ENCODE results near the gene BAHCC1. TPM values are rescaled to one million over a fixed set of nuclear protein-coding genes. Genes with fewer than 3 reads are reported as not detected.

BAHCC1 gene
- total RNA-seq, 1 donor from 2014 or later = 8.0 TPM

DNA sequence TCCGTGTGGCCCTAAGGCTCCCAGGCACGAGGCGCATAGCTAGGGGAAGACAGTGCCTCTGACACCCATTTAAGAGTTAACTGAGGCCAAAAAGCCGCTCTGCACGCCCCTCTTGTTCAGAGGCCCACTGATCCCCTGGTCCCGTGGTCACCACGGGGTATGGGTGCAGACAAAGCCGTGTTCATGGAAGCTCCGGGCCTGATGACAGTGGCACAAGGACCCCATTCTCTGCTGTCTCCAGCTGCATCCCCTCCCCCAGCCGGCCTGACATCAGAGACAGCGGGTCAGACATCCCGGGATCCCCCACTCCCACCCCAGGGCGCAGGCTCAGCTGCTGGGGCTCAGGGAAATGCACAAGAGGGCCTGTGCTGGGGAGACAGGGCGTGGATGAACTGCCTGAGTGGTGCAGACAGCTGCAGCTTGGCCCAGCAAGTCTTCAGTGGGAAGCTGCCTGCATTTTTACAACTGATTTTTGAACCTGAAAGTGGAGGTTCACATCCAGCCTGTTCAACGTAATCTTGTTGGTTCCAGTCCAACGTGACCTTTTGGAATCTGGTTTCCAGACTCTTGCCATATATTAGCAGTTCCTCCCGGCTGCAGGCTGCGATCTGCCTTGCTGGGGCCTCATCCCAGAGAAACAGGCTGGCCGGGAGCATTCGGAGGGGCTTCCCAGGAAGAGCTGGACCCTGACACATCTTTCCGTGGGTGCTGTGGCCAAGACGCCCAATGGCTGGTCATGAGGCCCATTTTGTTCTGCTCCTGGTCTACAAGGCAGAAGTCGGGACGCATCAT lies 9.7 kb upstream of the BAHCC1 start:
- DNase-seq (ENCODE audit: low spot score) (peak; percentile 67), ATAC-seq (peak; percentile 45)

DNA sequence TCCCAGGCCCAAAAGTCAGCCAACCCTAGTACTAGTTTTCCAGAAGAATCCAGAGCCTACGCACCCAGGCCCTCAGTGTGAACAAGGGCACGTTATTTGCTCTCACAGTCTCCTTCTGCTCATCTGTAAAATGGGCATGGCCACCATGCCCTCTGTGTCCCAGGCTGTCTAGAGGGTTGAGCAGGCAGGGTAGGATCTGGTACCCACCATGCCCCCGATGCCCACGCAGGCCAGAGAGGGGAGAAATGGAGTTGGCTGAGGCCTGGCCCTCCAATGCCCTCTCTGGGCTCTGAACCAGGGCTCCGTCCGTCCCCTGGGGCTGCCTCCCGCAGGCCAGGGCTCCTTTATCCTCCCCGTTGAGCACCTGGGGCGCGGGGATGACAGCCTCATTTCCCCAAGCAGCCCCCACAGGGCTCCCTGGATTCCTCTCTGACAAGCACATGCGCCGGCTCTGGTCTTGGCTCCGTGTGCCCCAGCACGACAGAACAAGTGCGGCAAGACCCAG lies 9.1 kb upstream of the BAHCC1 start:
- DNase-seq (ENCODE audit: low spot score) = no peak
- ATAC-seq = no peak

DNA sequence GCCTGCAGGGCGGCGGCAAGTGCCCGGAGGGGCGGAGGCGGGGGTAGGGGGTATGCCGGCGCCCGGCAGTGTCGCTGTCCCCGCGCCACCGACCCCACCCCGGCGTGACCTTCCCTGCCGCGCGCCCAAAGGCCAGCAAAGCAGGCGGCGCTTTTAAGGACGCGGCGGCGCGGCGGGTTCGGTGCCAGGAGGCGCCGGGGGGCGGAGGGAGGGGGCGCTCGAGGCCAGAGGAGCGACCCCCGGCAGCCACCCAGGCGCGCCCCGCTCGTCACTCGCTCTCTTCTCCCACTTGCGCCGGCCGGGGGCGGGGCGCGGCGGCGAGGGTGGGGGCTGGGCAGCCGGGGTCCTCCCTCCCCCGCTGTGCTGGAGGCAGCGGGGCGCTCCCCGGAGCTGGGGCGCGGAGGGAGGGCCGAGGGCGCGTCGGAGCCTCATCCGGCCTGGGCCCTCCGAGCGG lies 8.6 kb upstream of the BAHCC1 start:
- ATAC-seq = peak; percentile 62
- peak; percentile 70 for DNase-seq (ENCODE audit: low spot score)

DNA sequence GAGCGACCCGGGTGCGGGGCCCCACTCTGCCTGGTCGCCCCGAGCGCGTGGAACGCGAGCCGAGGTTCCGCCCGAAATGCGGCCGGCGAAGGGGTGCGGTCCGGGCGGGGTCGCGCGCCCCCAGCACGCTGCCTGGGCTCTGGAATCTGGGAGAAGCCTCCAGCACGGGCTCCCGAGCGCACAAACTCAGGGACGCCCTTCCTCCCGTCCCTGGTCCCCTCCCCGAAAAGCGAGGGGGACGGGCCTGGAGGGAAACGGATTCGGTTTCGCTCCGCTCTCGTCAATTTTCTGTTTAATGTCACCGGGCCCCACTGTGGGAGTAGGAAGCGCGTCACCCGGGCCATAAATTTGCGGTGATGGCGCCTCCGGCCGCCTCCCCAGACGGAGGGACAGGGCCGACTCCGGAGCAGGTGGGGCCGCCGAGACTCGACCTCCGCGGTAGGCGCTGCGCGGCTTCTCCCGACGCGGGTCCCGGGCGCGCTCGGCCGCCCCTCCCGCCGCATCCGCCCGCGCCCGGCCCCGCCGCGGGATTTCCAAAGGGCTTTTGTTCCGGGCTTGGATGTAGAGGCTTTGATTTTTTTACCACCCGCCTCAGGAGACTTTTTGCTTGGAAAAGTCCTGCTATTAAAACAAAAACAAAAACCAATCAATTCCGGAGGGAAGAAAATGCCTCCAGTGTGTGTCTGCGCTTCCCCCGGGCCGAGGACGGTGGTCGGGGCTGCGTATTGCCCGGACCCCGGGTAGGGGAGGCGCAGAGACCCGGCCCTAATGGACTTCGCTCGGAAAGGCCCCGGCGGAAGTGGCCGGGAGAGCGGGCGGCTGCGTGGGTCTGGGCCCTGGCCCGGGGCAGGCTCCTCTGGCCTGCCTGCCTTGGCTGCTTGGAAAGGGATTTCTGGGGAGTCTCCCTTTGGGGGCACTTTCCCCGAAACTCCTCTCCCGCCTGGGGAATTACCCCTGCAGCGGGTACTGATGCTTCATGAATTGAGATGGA lies 7.9 kb upstream of the BAHCC1 start:
- ATAC-seq (peak; percentile 42), DNase-seq (ENCODE audit: low spot score) (peak; percentile 64)

DNA sequence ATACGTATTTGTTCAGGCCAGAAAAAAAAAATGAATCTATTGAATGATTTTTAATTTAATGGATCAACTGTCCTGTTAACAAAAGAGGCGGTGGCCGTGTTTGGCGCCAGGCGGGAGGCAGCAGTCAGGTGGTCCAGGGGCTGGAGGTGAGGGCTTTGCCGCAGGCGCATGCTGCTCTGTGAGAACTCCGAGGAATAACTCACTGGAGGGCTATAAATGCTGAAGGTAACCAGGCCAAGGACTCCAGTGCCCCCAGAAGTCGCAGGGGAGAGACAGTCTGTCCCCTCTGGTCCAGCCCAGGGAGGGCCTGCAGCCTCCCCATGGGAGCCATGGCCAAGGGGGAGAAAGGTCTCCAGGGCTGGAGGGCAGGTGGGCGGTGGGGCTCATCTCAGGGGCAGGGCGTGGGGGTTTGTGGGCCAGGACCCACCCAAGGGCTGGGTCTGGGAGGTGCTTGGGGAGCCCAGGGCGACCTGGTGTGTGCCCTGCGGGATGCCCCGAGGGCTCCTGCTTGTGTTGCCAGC lies 7.1 kb upstream of the BAHCC1 start:
- ATAC-seq (no peak), DNase-seq (ENCODE audit: low spot score) (no peak)

GRCh38 chr17:81388612-81389367 lies 6.5 kb upstream of the BAHCC1 start:
- no peak for DNase-seq (ENCODE audit: low spot score)
- ATAC-seq = no peak

DNA sequence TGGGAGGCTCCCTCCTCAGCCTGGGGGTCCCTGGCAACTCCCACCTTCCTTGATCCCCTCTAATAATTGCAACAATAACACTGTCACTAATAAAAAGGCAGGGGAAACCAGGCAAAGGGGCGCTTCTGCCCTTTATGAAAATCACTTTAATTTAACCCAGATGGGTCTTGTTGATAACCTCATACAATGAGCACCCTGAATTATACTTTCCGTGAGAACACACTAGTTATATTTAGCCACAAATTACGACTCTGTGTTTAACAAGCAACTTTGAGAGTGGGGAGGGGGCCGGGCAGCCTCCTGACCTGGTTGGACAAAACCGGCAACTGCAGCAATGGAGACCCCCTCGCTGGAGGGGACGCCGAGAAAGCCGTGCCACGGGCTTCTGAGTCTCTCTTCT lies 5.7 kb upstream of the BAHCC1 start:
- DNase-seq (ENCODE audit: low spot score) (no peak), ATAC-seq (no peak)

DNA sequence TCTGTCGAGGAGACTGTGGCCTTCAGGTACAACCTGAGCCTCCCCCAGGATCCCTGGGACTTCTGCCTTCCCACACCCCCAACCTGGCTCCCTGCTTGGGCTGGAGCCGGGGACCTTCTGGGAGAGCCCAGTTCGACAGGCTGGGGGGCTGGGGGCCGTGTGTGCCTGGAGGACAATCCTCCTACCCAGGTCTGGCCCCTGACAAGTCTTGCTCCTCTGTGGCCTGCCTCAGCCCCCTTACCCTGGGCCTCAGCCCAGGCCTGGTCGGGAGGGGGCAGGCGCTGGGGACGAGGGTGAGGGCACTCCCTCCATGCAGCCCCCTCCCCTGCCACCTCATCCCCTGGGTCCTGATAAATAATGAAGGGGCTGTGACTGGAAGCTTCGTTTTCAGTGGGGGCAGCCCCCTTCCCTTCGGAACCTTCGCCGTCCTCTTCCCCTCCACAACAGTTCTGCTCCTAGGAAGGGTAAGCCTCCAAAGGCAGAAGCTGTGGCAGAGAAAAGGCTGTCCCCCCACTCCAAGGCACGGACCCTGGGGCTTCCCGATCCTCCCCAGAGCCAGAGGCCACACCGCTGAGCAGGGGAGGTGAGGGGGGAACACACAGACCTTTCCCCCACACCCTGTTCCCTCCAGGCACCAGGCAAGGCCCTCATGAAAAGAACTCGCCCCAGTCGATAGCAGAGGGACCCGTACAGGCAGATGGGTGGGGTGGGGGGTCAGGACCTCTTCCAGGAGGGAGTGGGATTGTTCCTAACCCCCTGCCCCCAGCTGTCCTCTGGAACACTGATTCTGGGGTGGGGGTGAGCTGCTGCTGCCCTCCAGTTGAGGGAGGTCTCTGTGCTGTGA lies 5.0 kb upstream of the BAHCC1 start:
- no peak for DNase-seq (ENCODE audit: low spot score)
- ATAC-seq = no peak

GRCh38 chr17:81390873-81391255 lies 4.4 kb upstream of the BAHCC1 start:
- DNase-seq (ENCODE audit: low spot score) = no peak
- no peak for ATAC-seq

- no peak for DNase-seq (ENCODE audit: low spot score)
- no peak for ATAC-seq
These were observed 3.8 kb upstream of the BAHCC1 start for GRCh38 chr17:81391293-81391935.

DNA sequence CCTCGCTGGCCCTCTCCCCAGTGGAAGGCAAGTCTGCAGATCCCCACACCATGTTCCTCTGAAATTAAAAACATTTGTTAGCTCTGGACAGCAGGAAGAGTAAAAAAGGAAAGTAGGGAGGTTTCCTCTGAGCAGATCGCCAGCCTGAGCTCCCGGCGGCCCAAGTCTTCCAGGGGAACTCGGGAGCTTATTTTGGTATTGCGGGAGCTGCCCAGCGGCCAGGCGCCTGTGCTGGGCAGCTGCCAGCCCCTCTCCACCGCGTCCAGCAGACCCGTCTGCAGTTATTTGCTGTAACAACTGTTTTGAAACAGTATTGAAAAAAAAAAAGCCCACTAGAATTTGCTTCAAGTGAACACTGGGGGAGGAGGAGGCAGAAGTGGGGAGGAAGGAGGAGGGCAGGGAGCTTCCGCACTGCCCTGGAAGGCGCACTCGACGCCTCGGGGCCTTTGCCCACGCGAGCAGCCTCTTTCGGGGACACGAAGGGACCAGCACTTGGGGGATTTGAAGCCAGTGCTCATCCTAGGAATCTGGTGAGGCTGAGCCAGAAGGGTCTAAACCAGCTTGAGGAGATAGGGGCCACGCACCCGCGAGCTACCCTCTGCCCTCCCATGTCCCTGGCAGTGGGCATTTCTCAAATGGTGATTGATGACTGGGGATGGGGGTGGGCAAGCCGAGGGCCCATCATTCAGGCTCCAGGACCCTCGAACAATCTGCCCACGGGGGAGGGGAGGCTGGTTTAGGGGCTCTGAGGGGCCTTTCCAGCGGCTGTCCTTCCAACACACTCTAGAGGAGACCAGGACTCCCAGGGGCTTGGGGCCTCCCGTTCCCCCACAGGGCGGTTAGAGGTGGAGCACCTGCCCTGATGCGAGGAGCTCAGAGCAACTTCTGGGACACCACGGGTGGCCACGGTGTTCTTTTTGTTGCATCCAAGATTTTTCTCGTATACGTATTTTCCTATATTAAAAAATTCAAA lies 3.0 kb upstream of the BAHCC1 start:
- peak; percentile 67 for DNase-seq (ENCODE audit: low spot score)
- peak; percentile 6 for ATAC-seq

- no peak for DNase-seq (ENCODE audit: low spot score)
These were observed 2.2 kb upstream of the BAHCC1 start for GRCh38 chr17:81392909-81393654.

DNA sequence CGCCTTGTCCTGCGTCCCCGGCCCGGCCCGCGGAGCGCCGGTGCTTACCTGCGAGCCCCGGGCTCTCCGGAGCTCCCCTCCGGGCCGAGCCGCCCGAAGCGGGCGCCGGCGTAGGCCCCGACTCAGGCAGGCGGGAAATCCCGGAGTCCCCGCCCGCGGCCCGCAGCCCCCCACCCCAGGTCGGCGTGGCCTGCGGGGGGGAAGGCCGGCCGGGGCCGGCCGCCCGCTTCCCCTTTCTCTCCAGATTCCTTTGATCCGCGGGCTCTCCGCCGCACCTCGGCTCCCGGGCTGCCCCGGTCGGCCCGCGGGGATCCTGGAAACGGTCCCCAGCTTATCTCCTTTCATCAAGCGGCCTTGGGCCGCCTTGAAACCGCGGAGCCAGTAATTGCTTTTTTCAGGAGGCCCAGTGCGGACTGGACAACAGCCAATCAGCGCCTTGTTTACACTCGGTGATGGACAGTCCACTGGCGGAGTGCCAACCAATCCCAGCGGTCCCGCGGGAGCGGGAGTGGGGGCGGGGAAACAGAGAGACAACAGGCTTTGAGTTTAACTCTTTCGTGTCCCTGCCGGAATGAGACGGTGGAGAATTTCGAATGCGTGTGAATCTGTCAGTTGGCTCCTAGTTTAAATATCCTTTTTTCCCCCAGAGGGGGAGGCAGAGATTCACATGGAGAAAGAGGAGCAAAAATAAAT lies 1.4 kb upstream of the BAHCC1 start:
- peak; percentile 100 for DNase-seq (ENCODE audit: low spot score)
- peak; percentile 45 for ATAC-seq

More at GRCh38 chr17:81392909-81393654, 2.2 kb upstream of the BAHCC1 start:
- no peak for ATAC-seq

DNA sequence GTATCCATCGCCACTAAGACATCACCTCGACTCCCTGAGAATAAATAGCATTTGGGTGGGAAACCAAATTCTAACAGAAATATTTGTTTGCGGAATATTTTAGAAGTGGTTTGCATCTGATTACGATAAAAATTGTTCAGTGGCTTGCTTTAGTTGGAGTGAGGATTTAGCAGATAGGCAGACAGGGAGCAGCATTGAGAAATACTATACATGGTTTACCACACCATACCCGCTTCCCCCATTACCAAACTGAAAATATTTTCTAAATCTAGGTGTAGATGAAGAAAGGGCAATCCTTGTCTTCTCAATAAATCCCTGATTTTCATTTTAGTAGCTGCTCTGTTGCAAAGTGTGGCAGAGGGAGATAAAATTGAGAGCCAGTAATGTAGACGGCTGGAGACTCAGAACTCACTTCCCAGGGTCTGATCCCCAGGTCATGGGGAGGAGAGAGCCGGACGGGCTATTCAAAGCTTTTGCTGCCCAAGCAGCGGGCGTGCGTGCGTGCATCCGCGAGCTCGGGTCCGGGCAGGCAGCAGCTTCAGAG lies 808 bp upstream of the BAHCC1 start:
- no peak for ATAC-seq
- no peak for DNase-seq (ENCODE audit: low spot score)

- no peak for DNase-seq (ENCODE audit: low spot score)
- ATAC-seq = no peak
These were observed 482 bp downstream of the BAHCC1 start for GRCh38 chr17:81395600-81396277.

- peak; percentile 5 for ATAC-seq
These were observed 1.0 kb downstream of the BAHCC1 start for GRCh38 chr17:81396278-81396721.

More at GRCh38 chr17:81396278-81396721, 1.0 kb downstream of the BAHCC1 start:
- no peak for DNase-seq (ENCODE audit: low spot score)

All from left lobe of liver (tissue), 2 donors.